SK-N-SH treated with all-trans-retinoic acid at 6 μM for 48 hours (cell line): ENCODE results near the gene PAK6.

ENCODE experiments used
- ATAC-seq: fragments of 200-7000 bp; cut with Tn5 transposase; 3 replicates; pipeline ENCODE4 v1.9.1; 2020; ENCODE audit warnings: mild to moderate bottlenecking, moderate library complexity
- ARNTL ChIP-seq: fragments of 450-650 bp; formaldehyde crosslinking; IDR thresholded peaks from 2 replicates; pipeline ENCODE4 v1.5.0; 2020; ENCODE audit warnings: low read depth, mild to moderate bottlenecking, moderate library complexity, borderline replicate concordance
- BACH2 ChIP-seq: fragments of 250-450 bp; sonication (Bioruptor Pico); IDR thresholded peaks from 2 replicates; pipeline ENCODE4 v1.9.0; 2021; ENCODE audit warnings: mild to moderate bottlenecking, borderline replicate concordance
- CSDC2 ChIP-seq: fragments of 250-450 bp; sonication (Bioruptor Pico); IDR thresholded peaks from 2 replicates; pipeline ENCODE4 v1.5.0; 2020; ENCODE audit warnings: mild to moderate bottlenecking, moderate library complexity
- ESRRG ChIP-seq: fragments of 250-450 bp; sonication (Bioruptor Pico); IDR thresholded peaks from 2 replicates; pipeline ENCODE4 v1.6.1; 2021; ENCODE audit warnings: mild to moderate bottlenecking
- GLIS3 ChIP-seq: fragments of 250-450 bp; sonication (Bioruptor Pico); IDR thresholded peaks from 2 replicates; pipeline ENCODE4 v1.5.0; 2020; ENCODE audit warnings: mild to moderate bottlenecking, moderate library complexity
- OSR1 ChIP-seq: fragments of 250-450 bp; sonication (Bioruptor Pico); IDR thresholded peaks from 2 replicates; pipeline ENCODE4 v1.8.0; 2022; ENCODE audit warnings: moderate library complexity, mild to moderate bottlenecking, inconsistent platforms
- PATZ1 ChIP-seq: fragments of 250-450 bp; sonication (Bioruptor Pico); IDR thresholded peaks from 2 replicates; pipeline ENCODE4 v1.8.0; 2020; ENCODE audit warnings: mild to moderate bottlenecking, moderate library complexity, borderline replicate concordance
- PPARA ChIP-seq: fragments of 250-450 bp; sonication (Bioruptor Pico); IDR thresholded peaks from 2 replicates; pipeline ENCODE4 v1.5.0; 2020; ENCODE audit warnings: mild to moderate bottlenecking, borderline replicate concordance
- RARB ChIP-seq: fragments of 250-450 bp; sonication (Bioruptor Pico); IDR thresholded peaks from 2 replicates; pipeline ENCODE4 v1.8.0; 2021; ENCODE audit warnings: mild to moderate bottlenecking, moderate library complexity
- TCF4 ChIP-seq: fragments of 250-450 bp; sonication (Bioruptor Pico); IDR thresholded peaks from 2 replicates; pipeline ENCODE4 v1.8.0; 2021; ENCODE audit warnings: mild to moderate bottlenecking, moderate library complexity, borderline replicate concordance
- TOX ChIP-seq: fragments of 250-450 bp; sonication (Bioruptor Pico); IDR thresholded peaks from 2 replicates; pipeline ENCODE4 v1.8.0; 2021; ENCODE audit warnings: mild to moderate bottlenecking, moderate library complexity, borderline replicate concordance
- ZC3H10 ChIP-seq: fragments of 250-450 bp; sonication (Bioruptor Pico); IDR thresholded peaks from 2 replicates; pipeline ENCODE4 v1.5.1; 2021; ENCODE audit warnings: mild to moderate bottlenecking, moderate library complexity
- ZFP3 ChIP-seq: fragments of 250-450 bp; sonication (Bioruptor Pico); IDR thresholded peaks from 2 replicates; pipeline ENCODE4 v1.5.0; 2020; ENCODE audit warnings: mild to moderate bottlenecking, moderate library complexity
- ZFP30 ChIP-seq: fragments of 450-650 bp; formaldehyde crosslinking; IDR thresholded peaks from 2 replicates; pipeline ENCODE4 v1.5.0; 2022; ENCODE audit warnings: mild to moderate bottlenecking, moderate library complexity
- ZNF565 ChIP-seq: fragments of 450-650 bp; formaldehyde crosslinking; conservative IDR thresholded peaks from 2 replicates; pipeline ENCODE4 v1.5.0; 2020; ENCODE audit warnings: low read depth, mild to moderate bottlenecking, moderate library complexity
- ZNF70 ChIP-seq: fragments of 450-650 bp; formaldehyde crosslinking; IDR thresholded peaks from 2 replicates; pipeline ENCODE4 v1.5.0; 2020; ENCODE audit warnings: mild to moderate bottlenecking, moderate library complexity
- ZNF8 ChIP-seq: fragments of 450-650 bp; formaldehyde crosslinking; IDR thresholded peaks from 2 replicates; pipeline ENCODE4 v1.5.0; 2020; ENCODE audit warnings: mild to moderate bottlenecking, moderate library complexity
- TF ChIP-seq, protein P1 (sequence below): fragments of 250-450 bp; sonication (Bioruptor Pico); IDR thresholded peaks from 2 replicates; pipeline ENCODE4 v1.5.0; 2020; ENCODE audit warnings: mild to moderate bottlenecking, moderate library complexity
- TF ChIP-seq, protein P2 (sequence below): fragments of 250-450 bp; sonication (Bioruptor Pico); IDR thresholded peaks from 2 replicates; pipeline ENCODE4 v1.5.1; 2021; ENCODE audit warnings: mild to moderate bottlenecking, moderate library complexity
- TF ChIP-seq, protein P3 (sequence below): fragments of 250-450 bp; sonication (Bioruptor Pico); IDR thresholded peaks from 2 replicates; pipeline ENCODE4 v1.5.1; 2020; ENCODE audit warnings: low read depth, mild to moderate bottlenecking, moderate library complexity

PAK6 gene

DNA sequence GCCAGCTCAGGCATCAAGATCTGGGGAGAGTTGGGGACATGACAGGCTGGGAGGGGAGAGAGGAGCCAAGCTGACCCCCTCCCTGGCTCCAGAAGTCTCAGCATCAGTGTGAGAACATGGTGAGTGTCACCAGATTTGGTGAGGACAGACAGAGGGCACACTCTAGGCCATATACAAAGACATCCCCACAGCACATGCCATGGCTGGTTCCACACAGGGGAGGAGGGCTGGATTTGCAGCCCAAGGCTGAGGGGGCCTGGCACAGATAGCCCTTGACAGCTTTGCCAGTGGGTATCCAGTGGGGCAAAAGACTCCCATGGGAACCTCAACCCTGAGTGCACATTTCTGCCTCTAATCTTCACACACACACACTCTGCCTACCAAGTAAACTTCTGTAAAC lies 54.1 kb downstream of the PAK6 start:
- ATAC-seq, result no peak
- TF ChIP-seq, protein P1, sequence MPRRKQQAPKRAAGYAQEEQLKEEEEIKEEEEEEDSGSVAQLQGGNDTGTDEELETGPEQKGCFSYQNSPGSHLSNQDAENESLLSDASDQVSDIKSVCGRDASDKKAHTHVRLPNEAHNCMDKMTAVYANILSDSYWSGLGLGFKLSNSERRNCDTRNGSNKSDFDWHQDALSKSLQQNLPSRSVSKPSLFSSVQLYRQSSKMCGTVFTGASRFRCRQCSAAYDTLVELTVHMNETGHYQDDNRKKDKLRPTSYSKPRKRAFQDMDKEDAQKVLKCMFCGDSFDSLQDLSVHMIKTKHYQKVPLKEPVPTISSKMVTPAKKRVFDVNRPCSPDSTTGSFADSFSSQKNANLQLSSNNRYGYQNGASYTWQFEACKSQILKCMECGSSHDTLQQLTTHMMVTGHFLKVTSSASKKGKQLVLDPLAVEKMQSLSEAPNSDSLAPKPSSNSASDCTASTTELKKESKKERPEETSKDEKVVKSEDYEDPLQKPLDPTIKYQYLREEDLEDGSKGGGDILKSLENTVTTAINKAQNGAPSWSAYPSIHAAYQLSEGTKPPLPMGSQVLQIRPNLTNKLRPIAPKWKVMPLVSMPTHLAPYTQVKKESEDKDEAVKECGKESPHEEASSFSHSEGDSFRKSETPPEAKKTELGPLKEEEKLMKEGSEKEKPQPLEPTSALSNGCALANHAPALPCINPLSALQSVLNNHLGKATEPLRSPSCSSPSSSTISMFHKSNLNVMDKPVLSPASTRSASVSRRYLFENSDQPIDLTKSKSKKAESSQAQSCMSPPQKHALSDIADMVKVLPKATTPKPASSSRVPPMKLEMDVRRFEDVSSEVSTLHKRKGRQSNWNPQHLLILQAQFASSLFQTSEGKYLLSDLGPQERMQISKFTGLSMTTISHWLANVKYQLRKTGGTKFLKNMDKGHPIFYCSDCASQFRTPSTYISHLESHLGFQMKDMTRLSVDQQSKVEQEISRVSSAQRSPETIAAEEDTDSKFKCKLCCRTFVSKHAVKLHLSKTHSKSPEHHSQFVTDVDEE (CRISPR knock-in tag), result no peak
- no peak for TF ChIP-seq ZNF565
- TF ChIP-seq ESRRG (CRISPR knock-in tag), result no peak
- TF ChIP-seq ZC3H10 (CRISPR knock-in tag), result no peak
- TF ChIP-seq GLIS3 (CRISPR knock-in tag), result no peak
- no peak for TF ChIP-seq PPARA (CRISPR knock-in tag)
- no peak for TF ChIP-seq ARNTL
- TF ChIP-seq, all 23 proteins: peak for 0

GRCh38 chr15:40293905-40294895 lies 55.3 kb downstream of the PAK6 start:
- no peak for TF ChIP-seq ZNF70 (CRISPR knock-in tag)
- TF ChIP-seq PPARA (CRISPR knock-in tag), result no peak
- TF ChIP-seq, protein P1 (CRISPR knock-in tag), result no peak
- no peak for TF ChIP-seq BACH2 (CRISPR knock-in tag)
- no peak for TF ChIP-seq TCF4 (CRISPR knock-in tag)
- TF ChIP-seq ZFP3 (CRISPR knock-in tag), result no peak
- TF ChIP-seq, protein P2, sequence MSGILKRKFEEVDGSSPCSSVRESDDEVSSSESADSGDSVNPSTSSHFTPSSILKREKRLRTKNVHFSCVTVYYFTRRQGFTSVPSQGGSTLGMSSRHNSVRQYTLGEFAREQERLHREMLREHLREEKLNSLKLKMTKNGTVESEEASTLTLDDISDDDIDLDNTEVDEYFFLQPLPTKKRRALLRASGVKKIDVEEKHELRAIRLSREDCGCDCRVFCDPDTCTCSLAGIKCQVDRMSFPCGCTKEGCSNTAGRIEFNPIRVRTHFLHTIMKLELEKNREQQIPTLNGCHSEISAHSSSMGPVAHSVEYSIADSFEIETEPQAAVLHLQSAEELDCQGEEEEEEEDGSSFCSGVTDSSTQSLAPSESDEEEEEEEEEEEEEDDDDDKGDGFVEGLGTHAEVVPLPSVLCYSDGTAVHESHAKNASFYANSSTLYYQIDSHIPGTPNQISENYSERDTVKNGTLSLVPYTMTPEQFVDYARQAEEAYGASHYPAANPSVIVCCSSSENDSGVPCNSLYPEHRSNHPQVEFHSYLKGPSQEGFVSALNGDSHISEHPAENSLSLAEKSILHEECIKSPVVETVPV, result no peak
- TF ChIP-seq, protein P3, sequence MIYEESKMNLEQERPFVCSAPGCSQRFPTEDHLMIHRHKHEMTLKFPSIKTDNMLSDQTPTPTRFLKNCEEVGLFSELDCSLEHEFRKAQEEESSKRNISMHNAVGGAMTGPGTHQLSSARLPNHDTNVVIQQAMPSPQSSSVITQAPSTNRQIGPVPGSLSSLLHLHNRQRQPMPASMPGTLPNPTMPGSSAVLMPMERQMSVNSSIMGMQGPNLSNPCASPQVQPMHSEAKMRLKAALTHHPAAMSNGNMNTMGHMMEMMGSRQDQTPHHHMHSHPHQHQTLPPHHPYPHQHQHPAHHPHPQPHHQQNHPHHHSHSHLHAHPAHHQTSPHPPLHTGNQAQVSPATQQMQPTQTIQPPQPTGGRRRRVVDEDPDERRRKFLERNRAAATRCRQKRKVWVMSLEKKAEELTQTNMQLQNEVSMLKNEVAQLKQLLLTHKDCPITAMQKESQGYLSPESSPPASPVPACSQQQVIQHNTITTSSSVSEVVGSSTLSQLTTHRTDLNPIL (CRISPR knock-in tag), result no peak
- TF ChIP-seq PATZ1, result no peak
- TF ChIP-seq GLIS3 (CRISPR knock-in tag), result no peak
- TF ChIP-seq OSR1, result no peak
- no peak for TF ChIP-seq CSDC2 (CRISPR knock-in tag)
- no peak for ATAC-seq

DNA sequence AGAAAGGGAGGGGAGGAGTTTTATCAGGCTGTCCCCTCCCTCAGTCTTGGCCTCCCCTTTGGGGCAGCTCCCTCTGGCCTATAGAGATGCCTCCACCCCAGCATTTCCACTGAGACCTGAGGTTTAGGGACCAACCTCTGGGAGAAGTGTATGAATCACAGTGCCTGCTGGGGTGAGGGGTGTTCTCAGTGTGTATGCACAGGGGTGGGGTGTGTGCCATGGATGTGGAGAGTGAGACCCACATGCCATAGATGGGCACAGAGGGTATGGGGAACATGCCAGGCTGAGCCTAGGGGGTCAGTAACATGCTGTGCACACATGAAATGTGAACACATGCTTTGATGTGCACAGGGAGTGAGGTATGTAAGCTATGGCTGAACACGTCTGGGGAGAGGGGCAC lies 56.4 kb downstream of the PAK6 start:
- no peak for TF ChIP-seq ZC3H10 (CRISPR knock-in tag)
- TF ChIP-seq ARNTL, result no peak
- TF ChIP-seq ZNF70 (CRISPR knock-in tag), result no peak
- no peak for TF ChIP-seq ZFP30
- TF ChIP-seq, protein P1 (CRISPR knock-in tag), result no peak
- TF ChIP-seq ESRRG (CRISPR knock-in tag), result no peak
- no peak for TF ChIP-seq ZFP3 (CRISPR knock-in tag)
- no peak for TF ChIP-seq OSR1
- TF ChIP-seq PPARA (CRISPR knock-in tag), result no peak
- no peak for TF ChIP-seq RARB
- no peak for TF ChIP-seq ZNF8 (CRISPR knock-in tag)
- TF ChIP-seq TOX (CRISPR knock-in tag), result no peak
- TF ChIP-seq BACH2 (CRISPR knock-in tag), result no peak
- TF ChIP-seq ZNF565, result no peak
- no peak for ATAC-seq
